ENCODE results near the gene CAMK1D. TPM values are rescaled to one million over a fixed set of nuclear protein-coding genes. Genes with fewer than 3 reads are reported as not detected.

Gene CAMK1D
- total and polyA plus RNA-seq, 3 donors from 2014 or later = 10.0 to 14.5 (median 14.0) TPM

DNA sequence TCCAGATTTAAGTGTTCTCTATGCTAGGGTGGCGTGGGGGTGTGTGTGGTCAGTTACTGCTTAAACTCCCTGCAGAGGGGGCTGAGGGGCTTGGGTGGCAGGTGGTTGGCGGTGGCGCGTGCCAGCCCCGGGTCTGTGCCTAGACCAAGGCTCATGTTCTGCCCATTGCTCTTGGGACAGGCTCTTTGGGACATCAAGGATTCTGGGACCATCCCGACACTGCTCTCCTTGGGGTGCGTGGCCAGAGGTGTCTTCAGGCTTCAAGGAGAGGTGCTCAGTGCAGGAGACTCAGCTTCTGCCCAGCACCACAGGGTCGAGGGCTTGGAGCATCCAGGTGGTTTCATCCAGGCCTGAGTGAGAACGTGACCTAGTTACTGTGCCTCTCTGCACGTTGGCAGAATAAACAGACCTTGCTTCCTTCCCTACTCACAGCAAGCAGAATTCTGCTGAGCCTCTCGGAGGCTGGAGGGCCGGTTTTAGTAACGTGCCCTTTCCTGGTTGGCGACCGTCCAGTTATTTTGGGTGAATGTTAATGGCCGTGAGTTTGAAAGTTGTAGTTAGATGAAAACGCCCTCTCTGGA is 39.9 kb downstream of the CAMK1D start:
- no peak overlapping the region for H3K27ac ChIP-seq
- no peaks in the 10 kb centered on the region for H3K9me3 ChIP-seq
- 63 to 77% methylated on average over 13 to 17 of the region's 17 CpGs for WGBS, 2 donors
- no peak for TF ChIP-seq POLR2A (IDR thresholded peaks at IDR 0.05)
- TF ChIP-seq, protein P1, sequence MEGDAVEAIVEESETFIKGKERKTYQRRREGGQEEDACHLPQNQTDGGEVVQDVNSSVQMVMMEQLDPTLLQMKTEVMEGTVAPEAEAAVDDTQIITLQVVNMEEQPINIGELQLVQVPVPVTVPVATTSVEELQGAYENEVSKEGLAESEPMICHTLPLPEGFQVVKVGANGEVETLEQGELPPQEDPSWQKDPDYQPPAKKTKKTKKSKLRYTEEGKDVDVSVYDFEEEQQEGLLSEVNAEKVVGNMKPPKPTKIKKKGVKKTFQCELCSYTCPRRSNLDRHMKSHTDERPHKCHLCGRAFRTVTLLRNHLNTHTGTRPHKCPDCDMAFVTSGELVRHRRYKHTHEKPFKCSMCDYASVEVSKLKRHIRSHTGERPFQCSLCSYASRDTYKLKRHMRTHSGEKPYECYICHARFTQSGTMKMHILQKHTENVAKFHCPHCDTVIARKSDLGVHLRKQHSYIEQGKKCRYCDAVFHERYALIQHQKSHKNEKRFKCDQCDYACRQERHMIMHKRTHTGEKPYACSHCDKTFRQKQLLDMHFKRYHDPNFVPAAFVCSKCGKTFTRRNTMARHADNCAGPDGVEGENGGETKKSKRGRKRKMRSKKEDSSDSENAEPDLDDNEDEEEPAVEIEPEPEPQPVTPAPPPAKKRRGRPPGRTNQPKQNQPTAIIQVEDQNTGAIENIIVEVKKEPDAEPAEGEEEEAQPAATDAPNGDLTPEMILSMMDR (IDR thresholded peaks at IDR 0.05) = no peak
- no peaks in the 10 kb centered on the region for H3K36me3 ChIP-seq (ENCODE audit: low read depth, missing control alignments)
- peak; percentile 25 for DNase-seq
- H3K4me3 ChIP-seq = no peak overlapping the region
- intact Hi-C loops (cut with DNase I; ENCODE audit: low total_unique reads) = no loop called here
- peaks cover 17% of the 10 kb centered on the region for H3K4me1 ChIP-seq
- no peaks in the 10 kb centered on the region for H3K27me3 ChIP-seq

DNA sequence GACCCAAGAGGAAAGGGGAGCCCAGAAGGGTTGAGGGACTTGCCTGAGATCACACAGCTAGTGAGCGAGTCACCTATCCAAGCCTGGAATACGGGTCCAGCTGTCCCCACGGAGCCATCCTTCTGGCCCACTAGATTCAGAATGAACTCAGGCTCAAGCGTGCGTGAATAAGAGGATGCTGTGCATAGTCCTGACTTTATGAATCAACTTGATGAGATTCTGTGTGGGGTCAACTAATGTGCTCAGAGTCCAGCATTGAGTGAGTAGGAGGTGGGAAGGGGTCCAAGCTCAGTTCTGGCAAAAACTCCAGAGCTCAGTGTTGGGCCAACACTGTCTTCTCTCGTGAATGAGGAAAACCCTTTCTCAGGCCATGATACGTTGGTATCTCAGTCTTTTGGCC is 41.4 kb downstream of the CAMK1D start:
- 40 to 66% methylated on average over 4 to 7 of the region's 7 CpGs for WGBS, 2 donors
- peak overlapping the region in 1 of 2 donors; percentile 47 for H3K27ac ChIP-seq
- no peak for DNase-seq

DNA sequence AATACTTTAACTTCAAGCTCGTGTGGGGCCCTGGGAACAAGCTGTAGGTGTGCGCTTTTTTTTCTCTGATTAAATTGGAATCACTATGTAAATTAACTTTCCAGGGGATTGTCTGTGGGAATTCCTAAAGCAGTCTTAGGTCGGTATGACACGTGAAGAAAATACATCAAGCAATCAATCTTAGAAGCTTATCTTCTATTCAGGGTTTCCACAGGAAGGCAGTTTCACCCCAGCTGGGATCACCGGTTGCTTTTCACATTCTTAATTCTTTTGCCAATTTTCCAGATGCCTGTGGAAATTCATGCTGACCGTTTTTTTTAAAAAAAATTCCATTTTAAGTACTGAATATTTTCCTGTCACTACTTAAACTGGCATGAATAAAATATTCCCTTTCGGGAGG is 41.9 kb downstream of the CAMK1D start:
- Histone ChIP-seq H3K27ac (peak overlapping the region in 1 of 2 donors; percentile 47), H3K36me3 (ENCODE audit: low read depth, missing control alignments) (no peaks in the 10 kb centered on the region), H3K4me1 (peaks cover 17% of the 10 kb centered on the region), H3K9me3 (no peaks in the 10 kb centered on the region), H3K27me3 (no peaks in the 10 kb centered on the region), H3K4me3 (no peak overlapping the region)
- no peak for DNase-seq
- no peak for TF ChIP-seq POLR2A (IDR thresholded peaks at IDR 0.05)
- TF ChIP-seq, protein P1 (IDR thresholded peaks at IDR 0.05) = no peak
- 40 to 42% methylated on average over 7 of the region's 7 CpGs for WGBS, 2 donors
- intact Hi-C loops (cut with DNase I; ENCODE audit: low total_unique reads) = no loop called here

More for the DNA sequence above, 41.4 kb downstream of the CAMK1D start:
- no peak for TF ChIP-seq POLR2A (IDR thresholded peaks at IDR 0.05)
- TF ChIP-seq, protein P1 (IDR thresholded peaks at IDR 0.05) = no peak
- Histone ChIP-seq H3K36me3 (ENCODE audit: low read depth, missing control alignments) (no peaks in the 10 kb centered on the region), H3K4me3 (no peak overlapping the region), H3K27me3 (no peaks in the 10 kb centered on the region), H3K4me1 (peaks cover 17% of the 10 kb centered on the region), H3K9me3 (no peaks in the 10 kb centered on the region)
- intact Hi-C loops (cut with DNase I; ENCODE audit: low total_unique reads) = no loop called here

DNA sequence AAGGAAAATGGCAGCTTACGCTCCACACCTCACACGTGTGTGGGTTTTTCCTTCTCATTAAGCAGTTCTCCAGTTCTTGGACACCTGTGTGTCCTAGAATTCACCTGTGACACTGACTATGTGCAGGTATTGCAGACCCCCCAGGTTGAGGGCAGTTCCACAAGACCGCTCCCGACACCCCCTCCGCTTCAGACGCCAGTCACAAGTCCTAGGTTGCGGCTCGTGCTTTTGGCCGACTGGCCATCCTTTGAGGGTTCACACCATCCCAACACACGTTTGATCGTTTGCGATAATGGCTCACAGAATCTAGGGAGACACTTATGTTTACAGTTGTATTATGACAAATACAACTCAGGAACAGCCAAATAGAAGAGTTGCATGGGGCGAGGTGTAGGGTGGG is 44.5 kb downstream of the CAMK1D start:
- Histone ChIP-seq H3K4me3 (no peak overlapping the region), H3K9me3 (no peaks in the 10 kb centered on the region), H3K36me3 (ENCODE audit: low read depth, missing control alignments) (no peaks in the 10 kb centered on the region), H3K4me1 (peaks cover 16% of the 10 kb centered on the region), H3K27ac (no peak overlapping the region), H3K27me3 (no peaks in the 10 kb centered on the region)
- intact Hi-C loops (cut with DNase I; ENCODE audit: low total_unique reads) = no loop called here
- TF ChIP-seq, protein P1 (IDR thresholded peaks at IDR 0.05) = no peak
- no peak for TF ChIP-seq POLR2A (IDR thresholded peaks at IDR 0.05)
- DNase-seq = no peak
- WGBS, 2 donors = 86 to 98% methylated on average over 13 of the region's 13 CpGs

All from testis (tissue), 3 donors.